Measurements from ENCODE around the gene GPSM1. TPM values are rescaled to one million over a fixed set of nuclear protein-coding genes. Genes with fewer than 3 reads are reported as not detected.

The GPSM1 gene
- polyA plus RNA-seq, 1 donor from 2014 or later = not detected

GRCh38 chr9:136326061-136326760, 1.1 kb upstream of the GPSM1 start:
- H3K4me1 Mint-ChIP-seq = no peaks in the 10 kb centered on the region
- no peaks in the 10 kb centered on the region for H3K36me3 Mint-ChIP-seq
- no peak overlapping the region for H3K27ac Mint-ChIP-seq
- H3K27me3 Mint-ChIP-seq = peaks cover 12% of the 10 kb centered on the region
- peak overlapping the region in 1 of 4 donors; percentile 12 for H3K4me3 Mint-ChIP-seq
- H3K9me3 Mint-ChIP-seq = no peaks in the 10 kb centered on the region

GRCh38 chr9:136326761-136327303, 507 bp upstream of the GPSM1 start:
- H3K27ac Mint-ChIP-seq = no peak overlapping the region
- H3K36me3 Mint-ChIP-seq = no peaks in the 10 kb centered on the region
- no peaks in the 10 kb centered on the region for H3K9me3 Mint-ChIP-seq
- peak overlapping the region in 3 of 4 donors; percentile 47 to 63 (median 60) for H3K4me3 Mint-ChIP-seq
- H3K4me1 Mint-ChIP-seq = no peaks in the 10 kb centered on the region
- peaks cover 12% of the 10 kb centered on the region for H3K27me3 Mint-ChIP-seq

GRCh38 chr9:136328011-136328621, 777 bp downstream of the GPSM1 start:
- Mint-ChIP-seq H3K27me3 (peaks cover 13% of the 10 kb centered on the region), H3K4me1 (no peaks in the 10 kb centered on the region), H3K27ac (no peak overlapping the region), H3K9me3 (no peaks in the 10 kb centered on the region), H3K36me3 (no peaks in the 10 kb centered on the region), H3K4me3 (peak overlapping the region in 1 of 4 donors; percentile 16)

- no peaks in the 10 kb centered on the region for H3K36me3 Mint-ChIP-seq
- H3K4me1 Mint-ChIP-seq = no peaks in the 10 kb centered on the region
- H3K4me3 Mint-ChIP-seq = peak overlapping the region in 2 of 4 donors; percentile 16 to 85
- H3K9me3 Mint-ChIP-seq = no peaks in the 10 kb centered on the region
- no peak overlapping the region for H3K27ac Mint-ChIP-seq
- H3K27me3 Mint-ChIP-seq = peaks cover 13% of the 10 kb centered on the region
Measured at GRCh38 chr9:136328622-136329041, 1.3 kb downstream of the GPSM1 start.

DNA sequence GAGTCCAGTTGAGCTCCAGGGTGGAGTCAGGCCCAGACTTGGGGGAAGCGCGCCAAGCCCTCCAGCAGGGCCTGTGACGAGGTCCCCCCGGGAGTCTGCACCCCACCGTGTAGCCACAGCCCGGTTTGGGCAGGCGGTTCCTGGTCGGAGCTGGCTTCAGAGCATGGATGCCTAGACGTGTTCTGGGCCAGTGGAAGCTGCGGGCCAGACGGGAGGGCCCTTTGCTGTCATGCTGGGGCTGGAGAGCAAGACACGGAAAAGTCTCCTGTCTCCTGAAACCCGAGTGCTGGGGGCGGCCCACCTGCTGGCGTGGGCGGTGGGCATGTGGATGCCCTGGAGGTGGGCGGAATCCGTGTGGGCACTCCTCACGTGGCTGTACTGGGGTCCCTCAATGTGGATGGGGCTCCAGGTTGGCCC, 1.9 kb downstream of the GPSM1 start:
- Mint-ChIP-seq H3K4me3 (no peak overlapping the region), H3K9me3 (no peaks in the 10 kb centered on the region), H3K27ac (no peak overlapping the region), H3K4me1 (no peaks in the 10 kb centered on the region), H3K36me3 (no peaks in the 10 kb centered on the region), H3K27me3 (peaks cover 13% of the 10 kb centered on the region)

GRCh38 chr9:136329636-136330405, 2.5 kb downstream of the GPSM1 start:
- no peaks in the 10 kb centered on the region for H3K9me3 Mint-ChIP-seq
- H3K4me3 Mint-ChIP-seq = no peak overlapping the region
- H3K36me3 Mint-ChIP-seq = no peaks in the 10 kb centered on the region
- no peak overlapping the region for H3K27ac Mint-ChIP-seq
- H3K27me3 Mint-ChIP-seq = peaks cover 13% of the 10 kb centered on the region
- H3K4me1 Mint-ChIP-seq = no peaks in the 10 kb centered on the region

GRCh38 chr9:136330406-136330990, 3.2 kb downstream of the GPSM1 start:
- H3K27ac Mint-ChIP-seq = peak overlapping the region in 1 of 3 donors; percentile 65
- no peaks in the 10 kb centered on the region for H3K36me3 Mint-ChIP-seq
- no peaks in the 10 kb centered on the region for H3K4me1 Mint-ChIP-seq
- H3K27me3 Mint-ChIP-seq = peaks cover 12% of the 10 kb centered on the region
- no peaks in the 10 kb centered on the region for H3K9me3 Mint-ChIP-seq
- no peak overlapping the region for H3K4me3 Mint-ChIP-seq

DNA sequence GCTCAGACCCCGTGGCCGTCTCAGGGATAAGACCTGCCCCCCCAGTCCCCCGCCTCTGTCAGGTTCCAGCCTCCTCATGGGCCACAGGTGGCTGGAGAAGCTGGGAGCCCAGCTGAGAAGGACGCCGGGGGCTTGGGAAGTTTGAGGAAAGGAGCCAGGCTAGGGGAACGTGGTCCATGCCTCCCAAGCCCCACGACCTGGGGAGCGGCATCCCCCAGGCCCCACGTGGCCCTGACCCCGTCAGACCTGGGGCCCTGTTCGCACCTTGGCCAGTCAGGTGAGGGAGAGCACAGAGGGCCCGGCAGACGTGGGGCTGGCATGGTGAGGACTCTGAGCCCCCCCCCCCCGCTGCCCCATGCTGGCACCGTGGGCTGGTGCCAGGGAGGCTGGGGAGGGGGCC, 3.7 kb downstream of the GPSM1 start:
- Mint-ChIP-seq H3K27ac (peak overlapping the region in 1 of 3 donors; percentile 65), H3K27me3 (peaks cover 12% of the 10 kb centered on the region), H3K36me3 (no peaks in the 10 kb centered on the region), H3K9me3 (no peaks in the 10 kb centered on the region), H3K4me1 (no peaks in the 10 kb centered on the region), H3K4me3 (no peak overlapping the region)

GRCh38 chr9:136331556-136332481, 4.5 kb downstream of the GPSM1 start:
- Mint-ChIP-seq H3K27ac (no peak overlapping the region), H3K9me3 (no peaks in the 10 kb centered on the region), H3K27me3 (peaks cover 12% of the 10 kb centered on the region), H3K36me3 (no peaks in the 10 kb centered on the region), H3K4me1 (no peaks in the 10 kb centered on the region), H3K4me3 (no peak overlapping the region)

DNA sequence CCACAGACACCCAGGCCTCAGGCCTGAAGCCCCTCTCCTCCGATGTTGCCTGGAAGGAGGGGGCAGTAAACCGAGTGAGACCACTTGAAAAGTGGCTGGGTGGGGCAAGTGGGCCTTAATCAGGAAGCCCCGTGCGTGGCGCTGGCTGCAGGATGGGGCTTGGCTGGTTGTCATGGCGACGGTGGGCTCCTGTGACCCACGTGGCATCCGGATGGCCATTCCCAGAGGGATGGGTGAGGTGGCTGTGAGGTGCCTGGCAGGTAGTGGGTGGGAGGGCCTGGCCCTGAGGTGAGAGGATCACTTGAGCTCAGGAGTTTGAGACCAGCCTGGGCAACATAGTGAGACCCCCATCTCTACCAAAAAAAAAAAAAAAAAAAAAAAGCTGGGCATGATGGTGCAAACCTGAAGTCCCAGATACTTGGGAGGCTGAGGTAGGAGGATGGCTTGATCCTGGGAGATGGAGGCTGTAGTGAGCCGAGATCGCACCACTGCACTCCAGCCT, 5.2 kb downstream of the GPSM1 start:
- Mint-ChIP-seq H3K9me3 (no peaks in the 10 kb centered on the region), H3K4me3 (peak overlapping the region in 1 of 4 donors; percentile 41), H3K4me1 (no peaks in the 10 kb centered on the region), H3K27ac (no peak overlapping the region), H3K36me3 (no peaks in the 10 kb centered on the region), H3K27me3 (peaks cover 12% of the 10 kb centered on the region)

GRCh38 chr9:136333045-136333444, 5.7 kb downstream of the GPSM1 start:
- peaks cover 12% of the 10 kb centered on the region for H3K27me3 Mint-ChIP-seq
- H3K4me3 Mint-ChIP-seq = no peak overlapping the region
- no peak overlapping the region for H3K27ac Mint-ChIP-seq
- no peaks in the 10 kb centered on the region for H3K9me3 Mint-ChIP-seq
- H3K36me3 Mint-ChIP-seq = no peaks in the 10 kb centered on the region
- no peaks in the 10 kb centered on the region for H3K4me1 Mint-ChIP-seq

DNA sequence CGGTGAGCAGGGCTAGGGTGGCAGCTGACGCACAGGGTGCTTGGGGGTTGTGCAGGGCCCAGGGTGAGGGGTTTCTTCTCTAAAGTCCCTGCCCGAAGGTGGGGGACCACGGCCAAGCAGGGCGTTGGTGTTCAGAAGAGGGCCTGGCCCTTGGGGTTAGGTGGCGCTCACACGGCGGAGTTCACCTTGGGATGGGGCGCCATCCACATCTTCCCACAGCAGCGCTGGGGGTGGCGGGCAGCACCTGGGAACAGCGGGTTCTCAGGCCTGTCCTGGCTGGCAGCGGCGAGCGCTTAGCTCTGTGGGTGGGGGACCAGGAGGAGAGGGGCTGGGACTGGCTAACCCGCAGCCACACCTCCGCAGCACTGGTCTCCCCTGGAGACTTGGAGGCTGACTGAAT, 6.1 kb downstream of the GPSM1 start:
- no peaks in the 10 kb centered on the region for H3K4me1 Mint-ChIP-seq
- H3K27me3 Mint-ChIP-seq = peaks cover 11% of the 10 kb centered on the region
- H3K36me3 Mint-ChIP-seq = no peaks in the 10 kb centered on the region
- H3K4me3 Mint-ChIP-seq = no peak overlapping the region
- H3K27ac Mint-ChIP-seq = no peak overlapping the region
- H3K9me3 Mint-ChIP-seq = no peaks in the 10 kb centered on the region

GRCh38 chr9:136334541-136334940, 7.2 kb downstream of the GPSM1 start:
- Mint-ChIP-seq H3K9me3 (peaks cover 0 to 2% (median 0%) of the 10 kb centered on the region in 3 donors), H3K27me3 (peaks cover 2% of the 10 kb centered on the region), H3K4me3 (no peak overlapping the region), H3K27ac (no peak overlapping the region), H3K36me3 (no peaks in the 10 kb centered on the region), H3K4me1 (peaks cover 0 to 1% (median 0%) of the 10 kb centered on the region in 3 donors)

All from IgD-negative memory B cell (primary cell).